ENCODE measurements around the gene DSCAM. TPM values are rescaled to one million over a fixed set of nuclear protein-coding genes. Genes with fewer than 3 reads are reported as not detected.
A peak's percentile ranks its signal among the peaks of the same experiment; 100 is the strongest.

DSCAM gene
- total and polyA plus RNA-seq, 12 donors, result under 0.01 to 0.11 (median 0.07) TPM; not detected in 5

GRCh38 chr21:40254540-40255465 lies 592.2 kb downstream of the DSCAM start:
- TF ChIP-seq CTCF (IDR thresholded peaks at IDR 0.05) (no peak), POLR2A (IDR thresholded peaks at IDR 0.05) (no peak)
- no peaks in the 10 kb centered on the region for H3K9me3 ChIP-seq (replicated peaks in 1 of 3)
- intact Hi-C loops (cut with DNase I), result no loop called here
- H3K4me3 ChIP-seq, result no peak overlapping the region
- 50 to 53% (median 52%) methylated on average over 13 of the region's 13 CpGs for WGBS, 4 donors
- H3K36me3 ChIP-seq (replicated peaks in 1 of 2), result no peaks in the 10 kb centered on the region
- H3K27me3 ChIP-seq, result no peaks in the 10 kb centered on the region
- H3K27ac ChIP-seq, result no peak overlapping the region
- no peaks in the 10 kb centered on the region for H3K4me1 ChIP-seq (replicated peaks in 1 of 2)
- DNase-seq, result peak in 5 of 7 donors; percentile 18 to 52 (median 24)

- Histone ChIP-seq H3K27me3 (no peaks in the 10 kb centered on the region), H3K4me1 (replicated peaks in 1 of 2) (no peaks in the 10 kb centered on the region), H3K36me3 (replicated peaks in 1 of 2) (no peaks in the 10 kb centered on the region), H3K4me3 (no peak overlapping the region), H3K27ac (no peak overlapping the region), H3K9me3 (replicated peaks in 1 of 3) (no peaks in the 10 kb centered on the region)
- TF ChIP-seq POLR2A (IDR thresholded peaks at IDR 0.05) (no peak), CTCF (IDR thresholded peaks at IDR 0.05) (no peak)
- DNase-seq, result no peak
- intact Hi-C loops (cut with DNase I), result no loop called here
- 75 to 83% (median 76%) methylated on average over 3 of the region's 3 CpGs for WGBS, 4 donors
Measured at GRCh38 chr21:40253112-40253511, 593.8 kb downstream of the DSCAM start.

- intact Hi-C loops (cut with DNase I), result no loop called here
- Histone ChIP-seq H3K36me3 (replicated peaks in 1 of 2) (no peaks in the 10 kb centered on the region), H3K27ac (no peak overlapping the region), H3K4me3 (no peak overlapping the region), H3K27me3 (no peaks in the 10 kb centered on the region), H3K9me3 (replicated peaks in 1 of 3) (no peaks in the 10 kb centered on the region), H3K4me1 (replicated peaks in 1 of 2) (no peaks in the 10 kb centered on the region)
- DNase-seq, result no peak
- TF ChIP-seq CTCF (IDR thresholded peaks at IDR 0.05) (no peak), POLR2A (IDR thresholded peaks at IDR 0.05) (no peak)
- WGBS, 4 donors, result 75 to 84% (median 83%) methylated on average over 7 of the region's 7 CpGs
Measured at GRCh38 chr21:40250514-40251294, 596.3 kb downstream of the DSCAM start.

- Histone ChIP-seq H3K4me1 (replicated peaks in 1 of 2) (no peaks in the 10 kb centered on the region), H3K27ac (no peak overlapping the region), H3K9me3 (replicated peaks in 1 of 3) (no peaks in the 10 kb centered on the region), H3K27me3 (no peaks in the 10 kb centered on the region), H3K36me3 (replicated peaks in 1 of 2) (no peaks in the 10 kb centered on the region), H3K4me3 (no peak overlapping the region)
- DNase-seq, result no peak
- WGBS, 4 donors, result 40 to 66% (median 57%) methylated on average over 4 of the region's 4 CpGs
- intact Hi-C loops (cut with DNase I), result no loop called here
- TF ChIP-seq POLR2A (IDR thresholded peaks at IDR 0.05) (no peak), CTCF (IDR thresholded peaks at IDR 0.05) (no peak)
Measured at GRCh38 chr21:40244981-40245380, 602.0 kb downstream of the DSCAM start.
